Muscle layer of duodenum (tissue), 2 donors: ENCODE measurements around the gene SLC6A19.

Experiments used
- H3K27ac ChIP-seq: one replicate; pipeline ENCODE4 v1.7.0; 2013; ENCODE audit warnings: mild to moderate bottlenecking, low read length
- H3K27me3 ChIP-seq: one replicate; pipeline ENCODE4 v1.7.0; 2013; ENCODE audit warnings: low read depth, mild to moderate bottlenecking, control low read depth, low read length
- H3K36me3 ChIP-seq, 2 donors: one replicate each; pipeline ENCODE4 v1.7.0; 2013; ENCODE audit warnings: low read length in 2 of 2, control low read depth in 1 of 2, mild to moderate bottlenecking in 1 of 2; ENCODE audit not compliant: insufficient read depth in 2 of 2, control insufficient read depth in 1 of 2
- H3K4me1 ChIP-seq, 2 donors: one replicate each; pipeline ENCODE4 v1.7.0; 2013; ENCODE audit warnings: low read length in 2 of 2, mild to moderate bottlenecking in 2 of 2, control low read depth in 1 of 2, moderate library complexity in 1 of 2; ENCODE audit not compliant: insufficient read depth in 2 of 2, control insufficient read depth in 1 of 2
- H3K4me3 ChIP-seq, 2 donors: one replicate each; pipeline ENCODE4 v1.7.0; 2013; ENCODE audit warnings: low read length in 2 of 2, low read depth in 1 of 2, mild to moderate bottlenecking in 1 of 2
- H3K9me3 ChIP-seq, 2 donors: one replicate each; pipeline ENCODE4 v1.7.0; 2013; ENCODE audit warnings: low read length in 2 of 2, control low read depth in 1 of 2, mild to moderate bottlenecking in 1 of 2; ENCODE audit not compliant: control insufficient read depth in 1 of 2
- donor health status: healthy.

The SLC6A19 gene

GRCh38 chr5:1200495-1201326 is 684 bp upstream of the SLC6A19 start:
- Histone ChIP-seq H3K27ac (no peak overlapping the region), H3K4me1 (peaks cover 0 to 5% of the 10 kb centered on the region in 2 donors), H3K27me3 (peaks cover 18% of the 10 kb centered on the region), H3K36me3 (no peaks in the 10 kb centered on the region), H3K9me3 (no peaks in the 10 kb centered on the region), H3K4me3 (no peak overlapping the region)

- Histone ChIP-seq H3K4me1 (peaks cover 0 to 5% of the 10 kb centered on the region in 2 donors), H3K36me3 (no peaks in the 10 kb centered on the region), H3K4me3 (no peak overlapping the region), H3K27ac (no peak overlapping the region), H3K9me3 (no peaks in the 10 kb centered on the region), H3K27me3 (peaks cover 18% of the 10 kb centered on the region)
Observed at GRCh38 chr5:1202026-1202797, 817 bp downstream of the SLC6A19 start.

- Histone ChIP-seq H3K27me3 (peaks cover 18% of the 10 kb centered on the region), H3K4me3 (no peak overlapping the region)
Observed at GRCh38 chr5:1202798-1203185, 1.4 kb downstream of the SLC6A19 start.

GRCh38 chr5:1203311-1203967 is 2.0 kb downstream of the SLC6A19 start:
- Histone ChIP-seq H3K9me3 (no peaks in the 10 kb centered on the region), H3K27me3 (peaks cover 13% of the 10 kb centered on the region), H3K27ac (no peak overlapping the region), H3K36me3 (no peaks in the 10 kb centered on the region), H3K4me3 (no peak overlapping the region), H3K4me1 (peaks cover 0 to 5% of the 10 kb centered on the region in 2 donors)

More at GRCh38 chr5:1202798-1203185, 1.4 kb downstream of the SLC6A19 start:
- Histone ChIP-seq H3K4me1 (peaks cover 0 to 5% of the 10 kb centered on the region in 2 donors), H3K36me3 (no peaks in the 10 kb centered on the region), H3K27ac (no peak overlapping the region), H3K9me3 (no peaks in the 10 kb centered on the region)

GRCh38 chr5:1203968-1204692 is 2.7 kb downstream of the SLC6A19 start:
- Histone ChIP-seq H3K27me3 (peaks cover 6% of the 10 kb centered on the region), H3K4me1 (peaks cover 0 to 5% of the 10 kb centered on the region in 2 donors), H3K4me3 (no peak overlapping the region), H3K9me3 (no peaks in the 10 kb centered on the region), H3K36me3 (no peaks in the 10 kb centered on the region), H3K27ac (no peak overlapping the region)

DNA sequence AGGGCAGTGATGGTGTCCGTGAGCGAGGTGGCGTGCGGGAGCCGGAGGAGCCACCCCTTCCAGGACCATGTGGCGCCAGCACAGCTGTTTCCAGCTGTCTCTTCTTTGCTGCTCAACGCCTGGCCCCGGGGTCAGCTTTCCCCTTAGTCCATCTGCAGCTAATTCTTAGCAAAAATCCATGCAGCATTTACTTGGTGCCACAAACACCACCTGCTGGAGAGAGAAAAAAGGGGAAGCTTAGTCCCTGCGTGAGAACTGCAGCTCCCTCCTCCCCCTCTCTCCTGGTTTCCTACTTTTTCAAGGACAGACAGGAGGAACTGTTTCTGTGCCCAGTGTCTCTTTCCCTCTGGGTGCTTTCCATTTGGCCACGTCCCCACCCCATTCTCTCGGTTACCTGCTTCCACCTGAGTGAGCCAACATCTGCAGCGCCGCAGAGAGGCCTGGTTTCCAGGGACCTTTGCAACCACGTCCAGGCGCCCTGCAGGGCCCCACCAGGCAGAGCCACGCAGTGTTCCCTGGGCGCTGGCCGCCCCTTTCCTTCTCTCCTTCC is 3.4 kb downstream of the SLC6A19 start:
- peaks cover 0 to 5% of the 10 kb centered on the region in 2 donors for H3K4me1 ChIP-seq
- H3K9me3 ChIP-seq: no peaks in the 10 kb centered on the region
- H3K4me3 ChIP-seq: no peak overlapping the region
- H3K27me3 ChIP-seq: no peaks in the 10 kb centered on the region
- H3K36me3 ChIP-seq: no peaks in the 10 kb centered on the region
- no peak overlapping the region for H3K27ac ChIP-seq

- Histone ChIP-seq H3K4me3 (no peak overlapping the region), H3K27me3 (no peaks in the 10 kb centered on the region), H3K4me1 (peaks cover 0 to 5% of the 10 kb centered on the region in 2 donors), H3K9me3 (no peaks in the 10 kb centered on the region), H3K36me3 (no peaks in the 10 kb centered on the region), H3K27ac (no peak overlapping the region)
Observed at GRCh38 chr5:1205255-1206180, 4.1 kb downstream of the SLC6A19 start.

DNA sequence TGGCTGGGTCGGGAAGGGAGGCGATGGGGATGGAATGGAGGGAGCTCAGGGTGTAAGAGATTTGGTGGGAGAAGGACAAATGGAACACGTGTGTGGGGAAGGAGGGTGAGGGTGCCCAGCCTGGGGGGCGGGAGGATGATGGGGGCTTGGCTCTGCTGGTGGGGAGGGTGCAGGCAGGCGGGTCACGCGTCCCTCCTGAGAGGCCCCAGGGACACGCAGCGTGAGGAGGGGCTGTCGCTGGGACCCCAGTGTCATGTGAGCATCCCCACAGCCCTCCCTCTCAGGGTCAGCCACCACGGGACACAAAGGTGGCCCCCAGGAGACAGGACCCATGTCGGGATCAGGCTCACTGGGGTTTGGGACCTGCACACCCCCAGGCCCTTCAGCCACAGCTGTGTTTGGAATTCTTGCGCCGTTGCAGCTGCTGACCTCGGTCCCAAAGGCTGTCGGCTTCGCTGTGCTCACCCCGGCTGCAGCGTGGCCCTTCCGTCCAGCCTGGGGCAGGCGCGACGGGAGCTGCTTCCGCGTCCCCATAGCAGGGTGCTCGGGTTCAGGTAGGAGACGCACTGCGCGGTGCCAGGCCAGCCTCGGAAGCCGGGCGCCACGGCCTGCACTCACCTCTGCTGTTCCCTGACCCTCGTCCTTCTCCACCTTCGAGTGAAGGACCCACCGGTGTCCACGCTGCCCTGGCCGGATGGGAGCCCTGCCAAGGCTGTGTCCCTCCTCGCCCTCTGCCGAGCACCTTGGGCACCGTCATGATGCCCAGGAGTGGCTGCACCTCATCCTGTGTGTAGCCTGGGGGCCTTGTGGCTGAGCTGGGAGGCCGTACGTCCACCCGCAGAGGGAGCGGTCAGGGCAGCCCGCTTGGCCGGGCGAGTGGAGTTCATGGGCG is 5.4 kb downstream of the SLC6A19 start:
- H3K4me1 ChIP-seq: peaks cover 0 to 5% of the 10 kb centered on the region in 2 donors
- H3K27me3 ChIP-seq: no peaks in the 10 kb centered on the region
- H3K27ac ChIP-seq: no peak overlapping the region

GRCh38 chr5:1207555-1207954 is 6.2 kb downstream of the SLC6A19 start:
- H3K4me3 ChIP-seq: no peak overlapping the region
- peaks cover 0 to 5% of the 10 kb centered on the region in 2 donors for H3K4me1 ChIP-seq
- H3K27me3 ChIP-seq: no peaks in the 10 kb centered on the region
- no peak overlapping the region for H3K27ac ChIP-seq
- H3K9me3 ChIP-seq: no peaks in the 10 kb centered on the region
- no peaks in the 10 kb centered on the region for H3K36me3 ChIP-seq

More for the DNA sequence above, 5.4 kb downstream of the SLC6A19 start:
- Histone ChIP-seq H3K4me3 (no peak overlapping the region), H3K9me3 (no peaks in the 10 kb centered on the region), H3K36me3 (no peaks in the 10 kb centered on the region)
